ENCODE measurements around the gene CCDC171.
"Not testable (repeated sequence)": the region's sequence is repeated elsewhere in the genome, so short reads cannot be mapped to it uniquely, and the experiment has no call there.

The CCDC171 gene

DNA sequence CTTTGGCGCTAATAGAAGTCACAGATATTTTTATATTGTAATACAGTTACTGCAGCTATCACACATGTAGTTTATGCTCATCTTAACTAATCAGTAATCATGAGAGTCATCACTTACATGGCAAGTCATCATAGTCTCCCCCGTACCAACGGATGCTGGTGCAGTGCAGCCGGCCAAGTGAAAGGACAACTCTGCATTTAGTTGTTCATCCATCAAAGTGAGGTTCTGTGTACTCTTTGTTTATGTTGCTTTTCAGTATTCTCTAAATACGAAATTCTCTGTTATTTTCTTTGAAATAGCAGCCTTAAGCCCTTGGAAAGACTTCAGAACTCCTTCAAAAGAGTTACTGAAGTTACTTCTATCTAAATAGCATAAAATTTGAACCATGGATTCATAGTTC lies 216.7 kb downstream of the CCDC171 start:
- no peak for DNase-seq

DNA sequence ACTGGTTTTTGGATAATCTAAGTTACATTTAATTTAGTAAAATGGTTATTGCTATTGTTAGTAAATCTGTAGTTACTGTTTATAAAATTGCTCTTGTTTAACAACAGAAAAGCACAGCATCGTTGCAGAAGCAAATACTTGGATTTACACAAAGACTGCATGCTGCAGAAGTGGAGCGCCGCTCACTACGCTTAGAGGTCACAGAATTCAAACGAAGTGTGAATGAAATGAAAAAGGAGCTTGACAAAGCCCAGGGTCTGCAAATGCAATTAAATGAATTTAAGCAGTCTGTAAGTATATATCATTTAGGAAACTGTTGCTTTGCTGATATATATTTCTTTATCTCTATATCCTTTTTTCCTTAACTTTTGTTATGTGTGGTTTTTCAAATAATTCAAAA lies 226.0 kb downstream of the CCDC171 start:
- DNase-seq = no peak

DNA sequence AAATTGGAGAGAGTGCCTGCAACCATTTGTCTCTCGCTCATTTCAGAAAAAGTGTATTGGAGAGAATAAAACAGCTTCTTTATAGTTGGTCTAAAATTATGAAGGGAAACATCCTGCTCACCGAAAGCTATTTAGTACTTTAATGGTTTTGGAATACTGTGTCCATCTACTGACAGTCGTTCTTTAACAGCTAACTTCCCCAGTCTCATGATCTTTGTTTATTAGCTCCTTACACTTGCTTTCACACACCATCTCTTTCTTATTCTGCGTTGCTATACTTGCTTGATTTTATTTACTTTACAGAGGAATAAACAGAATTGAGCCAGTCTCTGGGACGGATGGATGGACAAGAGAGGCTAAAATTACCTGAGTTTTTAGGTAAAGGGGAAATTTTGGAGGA lies 229.3 kb downstream of the CCDC171 start:
- DNase-seq = no peak

DNA sequence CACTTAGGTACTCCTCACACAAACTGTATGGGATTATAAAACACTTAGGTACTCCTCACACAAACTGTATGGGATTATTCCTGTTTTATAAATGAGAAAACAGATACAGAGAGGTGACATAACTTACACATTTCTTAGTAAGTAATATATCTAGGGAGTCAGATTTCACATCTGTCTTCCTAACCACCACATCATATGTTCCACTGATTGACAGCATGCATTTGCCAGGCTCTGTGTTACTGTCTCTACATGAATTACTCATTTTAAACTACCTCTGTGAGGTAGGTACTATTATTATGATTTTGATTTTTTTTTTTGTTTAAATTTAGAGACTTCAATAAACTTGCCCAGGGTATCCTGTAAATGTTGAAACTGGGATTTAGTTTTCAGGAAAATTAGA lies 232.7 kb downstream of the CCDC171 start:
- no peak for DNase-seq

DNA sequence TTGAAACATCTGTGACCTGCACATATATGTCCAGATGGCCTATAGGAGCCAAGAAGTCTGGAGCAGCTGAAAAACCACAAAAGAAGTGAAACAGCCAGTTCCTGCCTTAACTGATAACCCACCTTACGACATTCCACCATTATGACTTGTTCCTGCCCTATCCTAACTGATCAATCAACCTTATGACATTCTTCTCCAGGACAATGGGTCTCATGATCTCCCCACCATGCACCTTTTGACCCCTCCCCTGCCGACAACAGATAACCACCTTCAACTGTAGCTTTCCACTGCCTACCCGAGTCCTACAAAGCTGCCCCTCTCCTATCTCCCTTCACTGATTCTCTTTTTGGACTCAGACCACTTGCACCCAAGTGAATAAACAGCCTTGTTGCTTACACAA lies 233.8 kb downstream of the CCDC171 start:
- no peak for DNase-seq

DNA sequence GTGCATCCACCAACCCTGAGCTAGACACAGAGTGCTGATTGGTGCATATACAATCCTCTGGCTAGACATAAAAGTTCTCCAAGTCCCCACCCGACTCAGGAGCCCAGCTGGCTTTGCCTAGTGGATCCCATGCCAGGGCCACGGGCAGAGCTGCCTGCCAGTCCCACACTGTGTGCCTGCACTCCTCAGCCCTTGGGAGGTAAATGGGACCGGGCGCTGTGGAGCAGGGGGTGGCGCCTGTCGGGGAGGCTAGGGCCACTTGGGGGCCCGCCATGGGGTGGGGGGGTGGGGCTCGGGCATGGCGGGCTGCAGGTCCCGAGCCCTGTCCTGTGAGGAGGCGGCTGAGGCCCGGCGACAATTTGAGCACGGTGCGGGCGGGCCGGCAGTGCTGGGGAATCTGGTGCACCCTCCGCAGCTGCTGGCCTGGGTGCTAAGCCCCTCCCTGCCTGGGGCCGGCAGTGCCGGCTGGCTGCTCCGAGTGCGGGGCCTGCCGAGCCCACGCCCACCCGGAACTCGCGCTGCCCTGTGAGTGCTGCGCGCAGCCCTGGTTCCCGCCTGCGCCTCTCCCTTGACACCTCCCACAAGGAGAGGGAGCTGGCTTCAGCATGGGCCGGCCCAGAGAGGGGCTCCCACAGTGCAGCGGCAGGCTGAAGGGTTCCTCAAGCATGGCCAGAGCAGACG lies 257.5 kb downstream of the CCDC171 start:
- not testable (repeated sequence) for DNase-seq

DNA sequence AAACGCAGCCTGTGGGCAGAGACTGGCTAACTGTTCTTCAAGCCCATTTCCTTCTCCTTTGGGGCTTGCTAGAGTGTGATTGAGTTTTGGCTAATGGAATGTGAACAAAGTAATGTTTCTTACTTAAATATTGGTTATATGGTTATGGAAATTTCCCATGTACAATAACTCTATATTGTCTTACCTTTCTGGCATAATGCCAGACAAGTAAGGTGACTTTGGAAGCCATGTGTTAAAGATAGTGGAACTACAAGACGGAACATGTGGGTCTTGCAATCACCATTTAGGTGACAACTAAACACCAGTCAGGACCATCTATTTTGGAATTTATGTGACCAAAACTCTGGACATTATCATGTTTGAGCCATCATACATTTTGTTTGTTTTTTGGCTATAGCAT lies 260.2 kb downstream of the CCDC171 start:
- no peak for DNase-seq

DNA sequence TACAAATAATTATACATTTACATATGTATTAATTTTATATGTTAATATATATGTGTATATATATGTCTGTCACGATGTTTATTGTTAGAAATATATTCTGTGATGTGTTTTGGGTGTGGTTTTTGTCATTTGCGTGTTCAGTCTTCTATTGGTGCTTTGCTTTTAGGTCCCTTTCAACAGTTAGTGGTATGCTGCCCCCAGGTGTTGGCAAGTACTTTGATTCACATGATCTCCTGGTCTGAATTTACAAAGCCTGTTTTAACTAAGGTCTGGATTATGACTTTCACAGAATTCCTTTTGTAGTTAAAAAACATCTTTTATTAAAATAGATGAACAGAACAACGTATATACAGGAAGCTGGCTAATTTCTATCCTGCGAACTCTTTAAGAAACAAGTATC lies 271.5 kb downstream of the CCDC171 start:
- DNase-seq = no peak

DNA sequence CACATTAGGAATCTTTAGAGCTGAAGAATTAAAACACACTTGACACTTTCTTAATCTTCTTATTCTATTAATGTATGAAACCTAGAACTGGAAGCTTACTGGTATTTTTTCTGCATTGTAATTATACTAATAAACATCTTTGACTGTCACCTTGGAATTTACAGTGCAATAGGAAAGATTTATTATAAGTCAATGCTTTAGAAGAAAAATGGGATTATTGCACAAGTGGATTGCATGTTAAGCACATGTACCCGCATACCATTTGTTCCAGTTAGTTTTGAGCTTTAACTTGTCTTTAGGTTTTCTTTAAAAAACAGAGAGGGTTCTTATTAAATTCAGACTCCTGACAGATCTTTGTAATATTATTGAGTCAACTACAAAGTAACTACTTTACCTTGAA lies 278.5 kb downstream of the CCDC171 start:
- DNase-seq = no peak

DNA sequence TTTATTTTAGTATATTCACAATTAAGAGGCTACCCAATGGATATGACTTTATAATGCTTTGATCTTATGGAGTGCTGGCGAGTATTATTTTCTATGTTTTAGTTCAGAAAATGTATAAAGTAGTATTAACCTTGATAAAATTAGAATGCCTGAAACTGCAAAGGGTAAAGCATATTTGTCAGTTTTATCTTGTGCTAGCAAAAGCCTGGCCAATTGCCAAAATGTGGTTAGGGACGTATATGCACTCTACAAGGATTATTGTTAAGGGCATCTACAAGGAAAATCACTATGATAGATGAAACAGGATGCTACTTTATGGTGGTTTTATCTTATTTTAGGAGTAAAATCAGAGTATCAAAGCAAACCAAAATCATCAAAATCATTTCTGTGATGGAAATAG lies 281.7 kb downstream of the CCDC171 start:
- no peak for DNase-seq

DNA sequence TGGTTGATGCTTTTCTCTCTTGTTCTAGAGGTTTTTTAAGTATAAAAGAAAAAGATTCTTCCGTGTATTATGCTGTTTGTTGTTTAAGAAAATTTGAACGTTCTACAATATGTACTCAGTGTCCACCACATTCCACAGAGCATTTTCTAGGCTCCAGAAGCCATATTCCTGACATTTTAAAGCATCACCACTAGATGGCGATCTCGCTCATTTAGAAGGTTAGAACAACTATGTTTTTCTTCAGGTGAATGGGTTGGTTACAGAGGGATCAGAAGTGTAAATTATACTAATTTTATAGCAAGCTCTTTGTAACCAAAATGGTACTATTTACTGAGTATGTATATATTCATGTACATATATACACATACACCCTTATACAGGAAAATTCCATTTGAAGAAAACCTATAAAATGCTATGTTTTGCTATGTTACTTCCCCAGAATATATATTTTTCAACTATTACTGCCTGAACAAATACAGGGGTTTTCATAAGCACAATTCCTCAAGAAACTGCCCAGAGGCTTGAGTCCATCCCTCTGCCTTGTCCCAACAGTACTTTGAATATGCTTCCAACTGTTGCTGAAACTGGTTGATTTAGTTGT lies 284.3 kb downstream of the CCDC171 start:
- DNase-seq = no peak

DNA sequence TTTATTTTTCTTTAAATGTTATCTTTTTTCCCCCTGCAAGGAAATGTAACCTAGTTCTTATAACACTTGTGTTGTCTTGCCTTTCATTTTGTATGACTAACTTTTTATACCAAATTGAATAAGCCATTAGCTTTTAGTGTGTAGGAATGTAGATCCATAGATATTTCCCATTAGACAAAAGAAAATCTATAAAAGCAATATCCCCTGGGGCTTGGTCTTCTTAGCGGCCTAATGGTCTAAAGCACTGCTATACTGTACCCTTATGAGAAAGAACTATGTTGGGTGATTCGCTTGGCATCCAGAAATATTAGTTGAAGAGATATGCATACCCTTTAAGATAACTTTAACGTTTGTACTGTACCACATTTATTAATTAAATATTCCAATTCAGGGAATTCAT lies 289.2 kb downstream of the CCDC171 start:
- DNase-seq = no peak

DNA sequence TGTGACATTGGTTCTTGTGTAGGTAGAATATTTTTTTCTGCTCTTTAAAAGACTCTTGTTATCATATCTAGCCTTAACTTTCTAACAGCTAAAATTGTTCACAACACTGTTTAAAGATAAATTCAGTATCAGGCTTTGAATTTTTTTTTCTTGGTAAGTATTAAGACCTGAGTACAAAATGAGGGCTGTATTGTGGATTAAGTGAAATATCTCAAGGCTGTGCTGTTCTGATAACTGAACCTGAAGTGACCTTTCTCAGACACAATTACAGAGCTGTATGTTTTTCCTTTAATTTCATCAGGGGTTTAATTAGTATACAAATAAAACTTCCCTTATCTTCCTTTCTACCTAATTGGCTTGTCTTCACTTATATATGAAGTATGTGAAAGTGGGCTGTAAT lies 290.5 kb downstream of the CCDC171 start:
- no peak for DNase-seq

DNA sequence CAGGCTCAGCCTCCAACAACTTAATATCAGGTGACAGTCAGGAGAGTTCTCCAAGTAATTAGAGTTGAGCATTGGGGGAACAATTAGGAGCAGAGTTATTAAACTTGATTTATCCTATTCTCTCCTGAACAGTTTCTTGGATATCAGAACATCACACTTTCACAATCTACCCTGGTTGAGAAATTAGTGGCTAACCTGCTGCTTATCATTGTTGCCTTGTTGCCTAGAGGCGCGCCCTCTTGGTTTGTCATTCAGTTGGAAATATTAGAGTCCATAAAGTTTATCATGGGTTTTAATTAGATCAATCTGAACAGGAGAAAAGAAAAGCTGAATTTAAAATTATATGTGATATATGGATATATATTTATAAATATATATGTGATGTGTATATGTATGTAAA lies 291.1 kb downstream of the CCDC171 start:
- no peak for DNase-seq

DNA sequence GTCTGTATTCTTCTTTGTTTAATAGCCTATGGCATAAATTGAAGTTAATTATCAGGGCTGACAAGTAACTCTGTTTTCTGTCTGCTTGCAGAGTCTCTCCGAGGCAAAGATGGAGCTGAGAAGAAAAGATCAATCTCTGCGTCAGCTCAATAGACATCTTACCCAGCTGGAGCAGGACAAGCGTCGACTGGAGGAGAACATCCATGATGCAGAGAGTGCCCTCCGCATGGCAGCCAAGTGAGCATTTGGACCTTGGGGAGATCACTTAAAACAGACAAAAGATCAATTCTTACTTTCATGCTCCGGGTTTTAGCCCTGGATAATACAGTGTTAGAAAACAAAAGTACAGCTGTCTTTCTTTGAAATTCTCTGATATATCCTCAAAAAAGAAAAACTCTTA lies 293.8 kb downstream of the CCDC171 start:
- DNase-seq = no peak

DNA sequence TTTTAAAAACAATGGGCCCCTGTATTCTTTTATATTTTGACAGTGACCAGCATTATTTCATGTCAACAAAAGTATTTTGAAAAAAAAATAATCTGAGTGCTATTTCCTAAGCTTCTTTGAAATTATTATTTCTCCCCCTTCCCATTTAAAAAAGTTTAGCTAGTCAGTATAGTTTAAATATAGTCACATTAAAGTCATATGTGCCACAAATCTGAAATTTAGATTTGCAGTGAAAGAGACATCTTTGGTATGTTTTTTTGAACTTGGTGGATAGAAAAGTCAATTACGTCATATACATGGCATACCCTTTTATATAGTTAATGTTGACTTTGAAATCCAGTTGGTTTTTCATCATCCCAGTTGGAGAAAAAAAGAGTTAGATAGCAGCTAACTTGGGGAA lies 297.0 kb downstream of the CCDC171 start:
- DNase-seq = no peak

DNA sequence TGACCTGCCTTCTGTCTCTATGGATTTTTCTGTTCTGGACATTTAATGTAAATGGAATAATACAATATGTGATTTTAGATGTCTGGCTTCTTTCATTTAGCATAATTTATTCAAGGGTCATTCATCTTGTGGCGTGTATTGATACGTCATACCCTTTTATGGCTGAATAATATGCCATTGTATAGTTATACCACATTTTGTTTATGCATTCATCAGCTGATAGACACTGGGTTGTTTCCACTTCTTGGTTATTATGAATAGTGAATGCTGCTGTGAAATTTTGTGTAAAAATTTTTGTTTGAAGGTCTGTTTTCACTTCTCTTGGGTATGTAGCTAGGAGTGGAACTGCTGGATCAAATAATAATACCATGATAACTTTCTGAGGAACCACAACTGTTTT lies 298.9 kb downstream of the CCDC171 start:
- no peak for DNase-seq

DNA sequence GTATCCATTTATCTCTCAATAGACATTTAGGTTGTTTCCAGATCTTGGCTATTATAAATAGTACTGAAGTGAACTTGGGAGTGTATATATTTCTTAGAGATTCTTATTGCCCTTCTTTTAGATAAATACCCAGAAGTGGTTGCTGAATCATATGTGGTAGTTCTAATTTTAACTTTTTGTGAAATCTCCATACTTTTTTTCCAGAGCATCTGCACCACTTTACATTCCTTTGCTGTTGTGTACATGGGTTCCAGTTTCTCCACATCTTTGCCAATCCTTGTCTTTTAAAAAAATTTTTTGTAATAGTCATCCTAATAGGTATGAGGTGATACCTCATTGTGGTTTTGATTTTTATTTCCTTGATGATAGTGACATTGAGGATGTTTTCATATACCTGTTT lies 303.7 kb downstream of the CCDC171 start:
- no peak for DNase-seq

DNA sequence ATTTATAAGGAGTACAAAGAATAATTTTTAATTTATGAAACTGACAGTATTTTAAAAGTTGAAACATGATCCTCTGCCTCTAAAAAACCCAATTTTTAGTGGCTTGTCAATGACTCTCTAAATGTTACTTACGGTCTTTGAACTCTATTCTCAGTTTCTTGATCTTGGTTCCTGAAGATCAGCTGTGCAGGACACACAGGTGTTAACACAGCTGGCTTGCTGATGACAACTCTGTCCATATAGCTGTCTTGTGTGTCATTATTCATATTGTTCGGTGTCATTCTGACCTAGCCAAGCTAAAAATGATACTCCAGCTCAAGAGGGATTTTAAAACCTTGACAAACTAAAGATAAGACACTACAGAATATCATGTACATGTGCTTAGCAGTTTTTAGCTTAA lies 314.5 kb downstream of the CCDC171 start:
- no peak for DNase-seq

DNA sequence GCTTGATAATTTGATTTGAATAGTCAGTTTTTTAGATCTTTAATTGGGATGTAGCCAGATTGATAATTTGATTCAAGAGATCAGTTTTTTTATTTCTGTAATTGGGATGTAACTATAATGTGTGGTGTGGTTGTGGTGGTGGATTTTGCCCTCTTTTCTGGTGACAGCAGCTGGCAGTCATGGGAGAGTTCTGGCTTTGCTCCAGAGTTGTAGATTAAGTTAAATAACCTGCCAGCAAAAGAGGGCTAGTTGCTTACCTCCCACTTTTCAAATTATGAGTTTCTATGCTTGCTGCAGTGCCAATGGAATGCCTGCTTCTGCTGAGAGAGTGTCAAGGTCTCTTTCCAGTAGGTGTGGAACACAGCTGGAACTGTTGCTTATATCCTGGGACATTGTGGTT lies 315.1 kb downstream of the CCDC171 start:
- DNase-seq = no peak

DNA sequence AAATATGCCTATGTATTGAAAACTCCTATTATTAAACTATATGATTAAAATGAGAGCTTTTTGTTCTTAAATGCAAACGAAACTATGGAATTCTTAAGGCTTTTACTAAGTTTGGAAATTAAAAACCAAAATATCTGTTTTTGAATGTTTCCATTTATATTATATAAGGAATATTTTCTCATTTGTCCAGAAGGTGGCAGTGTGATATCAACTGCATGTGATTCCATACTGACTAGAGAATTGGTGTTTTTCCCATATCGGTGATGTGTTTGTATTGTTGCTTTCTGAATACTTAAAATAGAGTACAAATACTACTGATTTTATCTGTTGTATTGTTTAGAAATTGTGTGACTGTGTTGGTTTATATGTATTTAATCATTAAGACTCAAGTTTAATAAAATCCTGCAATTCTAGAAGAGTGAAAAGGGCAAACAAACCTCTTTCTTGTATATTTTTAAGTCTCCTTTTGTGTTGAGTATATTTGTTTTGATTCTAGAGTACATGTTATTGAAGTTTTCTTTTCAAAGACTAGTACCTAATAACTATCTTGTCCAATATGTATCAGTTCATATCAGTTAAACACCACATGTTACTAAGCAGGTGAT lies 320.8 kb downstream of the CCDC171 start:
- DNase-seq = no peak

DNA sequence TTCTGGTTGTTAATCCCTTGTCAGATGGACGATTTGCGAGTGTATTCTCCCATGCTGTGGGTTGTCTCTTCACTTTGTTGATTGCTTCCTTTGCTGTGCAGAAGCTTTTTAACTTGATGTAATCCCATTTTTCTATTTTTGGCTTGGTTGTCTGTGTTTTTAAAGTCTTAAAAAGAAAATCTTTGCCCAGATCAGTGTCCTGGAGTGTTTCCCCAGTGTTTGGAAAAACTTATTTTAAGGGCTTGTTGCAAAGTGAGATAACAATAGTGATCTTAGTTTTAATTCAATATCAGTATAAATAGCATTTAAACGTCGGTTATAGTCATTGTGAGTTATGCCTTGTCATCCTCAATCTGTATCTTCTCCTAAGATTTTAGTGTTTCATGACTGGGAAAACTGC lies 329.5 kb downstream of the CCDC171 start:
- DNase-seq = no peak

DNA sequence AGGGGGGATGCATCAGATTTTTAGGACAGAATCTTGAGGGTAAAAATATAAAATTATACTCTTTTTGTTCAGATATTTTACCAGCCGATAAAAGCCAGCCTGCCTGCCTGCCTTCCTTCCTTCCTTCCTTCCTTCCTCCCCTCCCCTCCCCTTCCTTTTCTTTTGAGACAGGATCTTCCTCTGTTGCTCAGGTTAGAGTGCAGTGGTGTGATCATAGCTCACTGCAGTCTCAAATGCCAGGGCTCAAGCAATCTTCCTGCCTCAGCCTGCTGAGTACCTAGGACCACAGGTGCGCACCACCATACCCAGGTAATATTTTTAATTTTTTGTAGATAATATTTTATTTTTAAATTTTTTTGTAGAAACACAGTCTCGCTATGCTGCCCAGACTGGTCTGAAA lies 330.0 kb downstream of the CCDC171 start:
- DNase-seq = no peak

DNA sequence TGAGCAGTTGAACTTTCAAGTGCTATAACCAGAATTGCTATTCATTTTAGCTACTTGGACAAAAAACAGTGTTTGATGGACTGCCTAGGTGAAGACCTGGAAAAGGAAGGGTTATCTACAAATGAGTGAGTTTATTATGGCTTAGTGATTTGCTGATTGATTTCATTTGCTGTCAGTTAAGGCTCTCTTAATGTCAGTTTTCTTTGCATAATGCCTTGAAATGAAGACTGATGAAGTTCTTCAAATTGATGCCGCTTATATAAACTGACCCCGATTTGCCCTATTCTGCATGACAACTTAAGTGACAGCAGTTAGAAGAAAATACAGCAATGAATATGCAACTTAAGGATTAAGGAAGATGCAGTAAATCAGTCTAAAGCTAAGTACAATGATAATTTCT lies 332.6 kb downstream of the CCDC171 start:
- DNase-seq = no peak

DNA sequence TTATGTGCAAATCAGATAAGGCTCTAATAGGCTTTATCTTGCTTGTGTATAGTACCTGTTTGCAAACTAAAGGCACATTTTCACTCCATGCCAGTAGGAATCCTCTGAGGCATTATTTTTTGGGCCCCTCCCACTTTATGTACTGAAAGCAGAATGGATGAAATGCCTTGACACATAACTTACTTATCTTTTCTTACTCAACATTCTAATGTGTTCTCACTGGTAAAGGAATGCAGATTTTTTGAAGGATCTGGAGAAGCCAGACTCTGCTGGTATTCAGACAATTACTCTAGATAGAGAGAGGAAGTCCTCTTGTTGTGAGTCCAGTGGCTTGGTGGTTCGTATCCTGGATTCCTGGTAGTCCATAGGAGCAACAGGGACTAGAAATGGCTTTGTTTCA lies 336.7 kb downstream of the CCDC171 start:
- no peak for DNase-seq
